Fibroblast of pulmonary artery (primary cell): ENCODE data around the gene KRTAP5-6.

Experiments used
- DNase-seq: peaks from one replicate; pipeline ENCODE4 v3.0.0-alpha.2; 2010; ENCODE audit warnings: low read depth
- H3K4me3 ChIP-seq: replicated peaks from 2 replicates; pipeline ENCODE4 v1.5.1; 2011; ENCODE audit warnings: low read depth, mild to moderate bottlenecking, control low read depth, low read length, moderate library complexity
- TF ChIP-seq, protein P1 (sequence below): IDR thresholded peaks from 2 replicates; pipeline ENCODE4 v1.5.1; 2011; ENCODE audit warnings: mild to moderate bottlenecking, control low read depth, low read length, inconsistent platforms; ENCODE audit errors: missing control alignments

KRTAP5-6 gene

DNA sequence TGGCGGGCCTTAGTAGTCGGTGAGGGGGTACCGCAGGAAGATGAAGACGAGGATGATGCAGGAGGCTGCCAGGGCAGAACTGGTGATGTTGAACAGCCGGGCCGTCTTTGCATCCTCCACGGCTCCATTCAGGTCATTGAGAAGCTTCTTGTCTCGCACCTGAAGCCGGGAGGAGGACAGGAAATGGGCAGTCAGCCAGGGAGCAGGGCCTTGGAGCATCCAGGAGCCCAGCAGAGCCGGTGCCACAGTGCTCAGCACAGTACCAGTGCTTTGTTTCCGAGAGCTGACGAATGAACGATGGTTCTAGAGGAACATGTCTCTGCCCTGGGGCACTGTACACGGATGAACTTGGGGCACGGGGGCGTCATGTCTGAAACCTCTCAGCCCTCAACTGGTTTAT is 38.3 kb downstream of the KRTAP5-6 start:
- H3K4me3 ChIP-seq, result no peak overlapping the region
- TF ChIP-seq, protein P1, sequence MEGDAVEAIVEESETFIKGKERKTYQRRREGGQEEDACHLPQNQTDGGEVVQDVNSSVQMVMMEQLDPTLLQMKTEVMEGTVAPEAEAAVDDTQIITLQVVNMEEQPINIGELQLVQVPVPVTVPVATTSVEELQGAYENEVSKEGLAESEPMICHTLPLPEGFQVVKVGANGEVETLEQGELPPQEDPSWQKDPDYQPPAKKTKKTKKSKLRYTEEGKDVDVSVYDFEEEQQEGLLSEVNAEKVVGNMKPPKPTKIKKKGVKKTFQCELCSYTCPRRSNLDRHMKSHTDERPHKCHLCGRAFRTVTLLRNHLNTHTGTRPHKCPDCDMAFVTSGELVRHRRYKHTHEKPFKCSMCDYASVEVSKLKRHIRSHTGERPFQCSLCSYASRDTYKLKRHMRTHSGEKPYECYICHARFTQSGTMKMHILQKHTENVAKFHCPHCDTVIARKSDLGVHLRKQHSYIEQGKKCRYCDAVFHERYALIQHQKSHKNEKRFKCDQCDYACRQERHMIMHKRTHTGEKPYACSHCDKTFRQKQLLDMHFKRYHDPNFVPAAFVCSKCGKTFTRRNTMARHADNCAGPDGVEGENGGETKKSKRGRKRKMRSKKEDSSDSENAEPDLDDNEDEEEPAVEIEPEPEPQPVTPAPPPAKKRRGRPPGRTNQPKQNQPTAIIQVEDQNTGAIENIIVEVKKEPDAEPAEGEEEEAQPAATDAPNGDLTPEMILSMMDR, result no peak
- DNase-seq, result no peak

DNA sequence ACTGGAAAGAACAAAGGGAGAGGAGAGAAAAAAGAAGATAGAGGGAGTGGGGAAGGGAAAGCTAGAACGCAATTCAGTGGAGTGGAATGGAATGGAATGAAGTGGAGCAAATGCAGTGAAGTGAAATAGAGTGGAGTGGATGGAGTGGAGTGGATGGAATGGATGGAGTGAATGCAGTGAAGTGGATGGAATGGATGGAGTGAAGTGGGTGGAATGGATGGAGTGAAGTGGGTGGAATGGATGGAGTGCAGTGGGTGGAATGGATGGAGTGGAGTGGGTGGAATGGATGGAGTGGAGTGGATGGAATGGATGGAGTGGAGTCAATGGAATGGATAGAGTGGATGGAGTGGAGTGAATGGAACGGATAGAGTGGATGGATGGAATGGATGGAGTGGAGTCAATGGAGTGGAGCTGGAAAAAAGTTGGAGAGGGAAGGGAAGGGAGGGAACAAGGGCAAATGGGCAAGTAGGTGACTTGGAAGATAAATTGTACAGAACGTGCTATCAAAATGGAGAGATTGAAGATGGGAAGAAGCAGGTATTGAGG is 39.5 kb downstream of the KRTAP5-6 start:
- H3K4me3 ChIP-seq, result no peak overlapping the region
- TF ChIP-seq, protein P1, result no peak
- DNase-seq, result no peak

DNA sequence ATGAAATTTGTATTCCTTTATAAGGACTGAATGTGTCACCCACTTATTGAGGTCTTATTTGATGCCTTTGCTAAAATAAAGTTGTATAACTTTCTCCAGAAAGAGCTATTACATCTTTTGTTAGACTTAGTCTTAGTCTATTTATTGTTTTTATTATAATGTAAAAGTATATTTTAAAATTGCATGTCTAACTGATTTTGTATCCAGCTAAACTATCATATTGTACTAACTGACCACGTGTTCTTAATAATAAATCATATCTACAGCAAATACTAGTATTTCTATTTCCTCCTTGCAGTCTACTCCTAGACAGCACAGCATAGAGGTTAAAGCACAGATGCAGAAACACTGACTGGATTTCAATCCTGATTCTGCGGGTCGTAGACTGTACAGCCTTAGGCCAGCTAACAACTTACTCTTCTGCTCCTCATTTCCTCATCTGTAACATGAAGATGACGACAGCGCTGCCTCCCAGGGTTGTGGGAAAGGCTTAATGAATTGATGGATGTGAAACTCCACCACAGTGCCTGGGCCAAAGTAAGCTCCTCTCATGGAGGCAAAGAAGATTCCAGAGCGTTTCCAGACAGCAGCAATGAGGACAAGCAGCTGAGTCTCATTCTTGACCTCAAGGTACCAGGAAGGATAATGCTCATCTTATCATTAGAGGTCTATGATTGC is 40.2 kb downstream of the KRTAP5-6 start:
- TF ChIP-seq, protein P1, result no peak
- H3K4me3 ChIP-seq, result no peak overlapping the region
- DNase-seq, result no peak

DNA sequence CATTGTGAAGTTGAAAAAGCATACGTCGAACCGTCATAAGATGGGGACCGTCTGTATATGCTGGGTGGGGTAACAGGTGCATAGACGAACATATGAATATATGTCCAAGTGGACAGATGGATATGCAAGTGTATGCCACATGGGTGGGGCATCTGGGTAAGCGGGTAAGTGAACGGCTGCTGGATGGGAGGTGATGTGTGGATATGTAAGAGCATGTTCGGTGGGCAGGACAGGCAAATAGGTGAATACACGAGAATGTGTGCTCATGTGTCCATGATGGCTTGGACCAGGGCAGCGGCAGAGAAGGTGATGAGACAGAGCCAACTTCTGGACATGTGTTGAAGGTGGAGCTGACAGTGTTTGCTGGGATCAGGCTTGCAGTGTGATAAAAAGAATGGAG is 41.4 kb downstream of the KRTAP5-6 start:
- TF ChIP-seq, protein P1, result no peak
- no peak overlapping the region for H3K4me3 ChIP-seq
- DNase-seq, result no peak

DNA sequence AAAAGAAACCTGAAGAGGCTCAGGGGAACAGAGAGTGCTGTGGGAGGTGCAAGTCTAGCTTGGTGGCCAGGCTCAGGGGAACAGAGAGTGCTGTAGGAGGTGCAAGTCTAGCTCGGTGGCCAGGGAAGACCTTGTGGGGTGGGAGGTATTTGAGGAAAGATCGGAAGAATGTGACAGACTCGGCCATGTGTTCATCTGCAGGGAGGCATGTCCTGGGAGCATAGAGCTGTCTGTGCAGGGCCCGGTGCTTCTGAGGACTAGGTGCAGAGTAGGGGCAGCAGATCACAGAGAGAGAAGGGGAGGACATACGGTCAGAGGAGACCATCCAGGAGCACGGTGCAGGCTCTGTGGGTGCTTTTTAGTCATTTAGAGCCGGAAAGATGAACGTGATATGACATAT is 42.6 kb downstream of the KRTAP5-6 start:
- DNase-seq, result no peak
- H3K4me3 ChIP-seq, result no peak overlapping the region
- TF ChIP-seq, protein P1, result no peak

DNA sequence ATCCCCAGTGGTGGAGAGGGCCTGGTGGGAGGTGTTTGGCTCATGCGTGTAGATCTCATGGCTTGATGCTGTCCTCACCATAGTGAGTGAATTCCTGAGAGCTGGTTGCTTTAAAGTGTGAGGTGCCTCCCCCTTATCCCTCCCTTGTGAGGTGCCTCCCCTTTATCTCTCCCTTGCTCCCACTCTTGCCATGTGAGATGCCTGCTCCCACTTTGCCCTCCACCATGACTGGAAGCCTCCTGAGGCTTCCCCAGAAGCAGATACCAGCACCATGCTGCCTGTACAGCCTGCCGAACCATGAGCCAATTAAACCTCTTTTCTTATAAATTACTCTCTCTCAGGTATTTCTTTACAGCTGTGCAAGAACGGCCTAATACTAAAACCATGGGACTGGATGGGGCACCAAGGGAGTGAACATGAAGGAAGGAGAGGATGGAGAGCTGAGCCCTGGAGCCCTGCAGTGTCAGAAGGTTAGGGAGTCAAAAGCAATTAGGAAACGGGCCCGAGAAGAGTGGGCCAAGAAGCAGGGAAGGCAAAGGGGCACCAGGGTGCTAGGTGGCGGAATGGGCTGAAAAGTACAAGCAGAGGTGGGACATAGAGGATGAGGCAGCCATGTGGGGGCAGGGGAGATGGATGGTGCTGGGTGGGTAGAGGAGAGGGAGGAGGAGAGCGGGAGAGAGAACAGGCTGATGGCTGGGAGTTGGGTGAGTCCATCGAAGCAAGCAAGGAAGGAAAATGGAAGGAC is 44.0 kb downstream of the KRTAP5-6 start:
- TF ChIP-seq, protein P1, result no peak
- H3K4me3 ChIP-seq, result no peak overlapping the region
- DNase-seq, result no peak
